Ovary (tissue), 3 donors: ENCODE results near the gene CIZ1.

Experiments
- CTCF ChIP-seq, 3 donors: fragments of 450-650 bp in 2 of 3; fragments of 200-600 bp in 1 of 3; IDR thresholded peaks; one replicate each; pipeline versions ENCODE4 v1.5.1 to v1.8.0; 2016 to 2022; ENCODE audit warnings: antibody characterized with exemption in 3 of 3, mild to moderate bottlenecking in 1 of 3
- EP300 ChIP-seq: sonication (generic); formaldehyde crosslinking; IDR thresholded peaks from one replicate; pipeline ENCODE4 v1.6.1; 2017; ENCODE audit warnings: antibody characterized with exemption
- donor health status: DM: no; HTN: no; CAD: no.

- TF ChIP-seq EP300 (no peak), CTCF (IDR thresholded peaks at IDR 0.05) (no peak)
These were observed 44.7 kb downstream of the CIZ1 start for GRCh38 chr9:128146591-128147120.
